ENCODE results near the gene PROSER2. TPM values are rescaled to one million over a fixed set of nuclear protein-coding genes. Genes with fewer than 3 reads are reported as not detected.
A peak's percentile ranks its signal among the peaks of the same experiment; 100 is the strongest.

Gene PROSER2
- total and polyA plus RNA-seq, 2 of the 13 experiments (the other 11 are each of a cell fraction or from before 2014, with no cell fraction given) = 6.9 to 7.7 TPM

- TF ChIP-seq GATAD2A (CRISPR knock-in tag; IDR thresholded peaks at IDR 0.05) = peak; percentile 62
- TF ChIP-seq CEBPG (CRISPR knock-in tag; IDR thresholded peaks at IDR 0.05) = peak; percentile 16; the same call in 1 of the 2 replicates
- TF ChIP-seq NR2F6 (IDR thresholded peaks at IDR 0.05) = peak; percentile 21; the same call in 1 of the 2 replicates
- TF ChIP-seq NR2F6 (CRISPR knock-in tag; IDR thresholded peaks at IDR 0.05) = 0 out of 2 replicates have a peak, but pooled peaks have one; percentile 32
- peak; percentile 27; the same call in 1 of the 2 replicates for TF ChIP-seq ZNF687 (CRISPR knock-in tag; IDR thresholded peaks at IDR 0.05)
- peak; percentile 86 for TF ChIP-seq HNRNPL (IDR thresholded peaks at IDR 0.05; ENCODE audit: low read depth, low read length)
- TF ChIP-seq POLR2AphosphoS5 (IDR thresholded peaks at IDR 0.05; ENCODE audit: low read depth, low read length) = no peak
- TF ChIP-seq SOX5 (CRISPR knock-in tag; IDR thresholded peaks at IDR 0.05; ENCODE audit: borderline replicate concordance) = 0 out of 2 replicates have a peak, but pooled peaks have one; percentile 24
- peak; percentile 39; the same call in 1 of the 2 replicates for TF ChIP-seq BHLHE40 (IDR thresholded peaks at IDR 0.05; ENCODE audit: low read length)
- TF ChIP-seq PRMT3 (CRISPR knock-in tag; IDR thresholded peaks at IDR 0.05; ENCODE audit: borderline replicate concordance, low read depth) = no peak
- TF ChIP-seq HNF4A (CRISPR knock-in tag; IDR thresholded peaks at IDR 0.05) = peak; percentile 35; the same call in 1 of the 2 replicates
Measured at GRCh38 chr10:11901454-11901832, 78.3 kb downstream of the PROSER2 start (continued).

Data from HepG2 (cell line).